SK-N-SH (cell line): ENCODE measurements around the gene KICS2. TPM values are rescaled to one million over a fixed set of nuclear protein-coding genes. Genes with fewer than 3 reads are reported as not detected.

Experiments
- CTCF ChIA-PET: fragments of 300-600, 350-600 bp; formaldehyde crosslinking; extraction: SDS; loops from one replicate; lab custom pipeline; 2021; lab: Yijun Ruan, JAX
- POLR2A ChIA-PET: fragments of 350-600 bp; sonication (Branson Sonifier 250); formaldehyde crosslinking; extraction: SDS; loops from one replicate; lab custom pipeline; 2020; ENCODE audit warnings: antibody characterized with exemption, inconsistent platforms; lab: Yijun Ruan, JAX
- DNase-seq: peaks from one replicate; pipeline ENCODE4 v3.0.0; 2012
- H2AFZ ChIP-seq: fragments of 200-600 bp; sonication (generic); 2 replicates; pipeline ENCODE4 v1.8.1; 2016; ENCODE audit warnings: antibody characterized with exemption, mild to moderate bottlenecking, low read depth
- H3F3A ChIP-seq: fragments of 200-600 bp; sonication (generic); replicated peaks from 2 replicates; pipeline ENCODE3; 2016; ENCODE audit warnings: antibody characterized with exemption, mild to moderate bottlenecking; ENCODE audit not compliant: insufficient read depth
- H3K27ac ChIP-seq, 2 experiments: fragments of 200-500 bp in 1 of 2; fragments of 200-600 bp in 1 of 2; sonication (Bioruptor generic) in 1 of 2; sonication (generic), shearing (Covaris generic) in 1 of 2; 2 replicates each; pipeline versions ENCODE4 v1.5.1 to v1.6.1; 2014 to 2016; ENCODE audit warnings: low read depth in 2 of 2, inconsistent platforms in 1 of 2, low read length in 1 of 2, mild to moderate bottlenecking in 1 of 2, mixed read lengths in 1 of 2
- H3K27me3 ChIP-seq: fragments of 200-600 bp; sonication (generic), shearing (Covaris generic); 2 replicates; pipeline ENCODE4 v1.6.1; 2016; ENCODE audit warnings: mixed run types; ENCODE audit not compliant: insufficient read depth
- H3K36me3 ChIP-seq, 2 experiments: fragments of 200-500 bp in 1 of 2; fragments of 200-600 bp in 1 of 2; sonication (Bioruptor generic) in 1 of 2; sonication (generic) in 1 of 2; replicated peaks in 1 of 2; 2 replicates each; pipeline versions ENCODE3 to v1.5.1; 2014 to 2016; ENCODE audit warnings: low read length in 1 of 2, mild to moderate bottlenecking in 1 of 2; ENCODE audit not compliant: insufficient read depth in 2 of 2, control insufficient read depth in 1 of 2
- H3K4me1 ChIP-seq, 2 experiments: fragments of 200-500 bp in 1 of 2; fragments of 200-600 bp in 1 of 2; sonication (Bioruptor generic) in 1 of 2; sonication (generic), shearing (Covaris generic) in 1 of 2; 2 replicates each; pipeline versions ENCODE4 v1.5.1 to v1.6.1; 2014 to 2016; ENCODE audit warnings: low read depth in 1 of 2, low read length in 1 of 2, mixed run types in 1 of 2; ENCODE audit not compliant: insufficient read depth in 2 of 2, control insufficient read depth in 1 of 2
- H3K4me2 ChIP-seq: fragments of 200-600 bp; sonication (generic), shearing (Covaris generic); 2 replicates; pipeline ENCODE4 v1.6.1; 2017; ENCODE audit warnings: mixed run types
- H3K4me3 ChIP-seq, 2 experiments: fragments of 200-500 bp in 1 of 2; fragments of 200-600 bp in 1 of 2; sonication (Bioruptor generic) in 1 of 2; sonication (generic), shearing (Covaris generic) in 1 of 2; 2 replicates each; pipeline versions ENCODE4 v1.5.1 to v1.8.1; 2014 to 2016; ENCODE audit warnings: low read depth in 2 of 2, inconsistent platforms in 1 of 2, low read length in 1 of 2, mild to moderate bottlenecking in 1 of 2, mixed read lengths in 1 of 2, moderate library complexity in 1 of 2
- H3K79me2 ChIP-seq: fragments of 200-600 bp; sonication (generic); 2 replicates; pipeline ENCODE4 v1.8.1; 2017; ENCODE audit warnings: mild to moderate bottlenecking; ENCODE audit not compliant: insufficient read depth
- H3K9ac ChIP-seq: fragments of 200-600 bp; sonication (generic); 2 replicates; pipeline ENCODE4 v1.6.1; 2017; ENCODE audit warnings: mixed run types
- H3K9me2 ChIP-seq: fragments of 200-600 bp; sonication (generic); 2 replicates; pipeline ENCODE4 v1.6.1; 2017; ENCODE audit warnings: mixed run types
- H3K9me3 ChIP-seq: fragments of 200-600 bp; sonication (generic); 2 replicates; pipeline ENCODE4 v1.6.1; 2017; ENCODE audit warnings: mixed run types, mild to moderate bottlenecking, moderate library complexity
- H4K20me1 ChIP-seq: fragments of 200-600 bp; sonication (generic); 2 replicates; pipeline ENCODE4 v1.6.1; 2017; ENCODE audit warnings: mild to moderate bottlenecking, mixed run types; ENCODE audit not compliant: insufficient read depth
- EP300 ChIP-seq, 2 experiments: IDR thresholded peaks; 2 replicates each; pipeline versions ENCODE4 v1.4.0 to v1.6.1; 2012; ENCODE audit warnings: borderline replicate concordance in 1 of 2, low read depth in 1 of 2, low read length in 1 of 2
- EZH2phosphoT487 ChIP-seq: fragments of 200-600 bp; sonication (generic); IDR thresholded peaks from 2 replicates; pipeline ENCODE4 v1.6.1; 2017; ENCODE audit warnings: low read depth, mixed run types, mild to moderate bottlenecking, antibody characterized with exemption, moderate library complexity, borderline replicate concordance
- FOXJ3 ChIP-seq: sonication (generic); formaldehyde crosslinking; IDR thresholded peaks from 2 replicates; pipeline ENCODE4 v1.5.1; 2020; ENCODE audit warnings: mild to moderate bottlenecking, missing genetic modification reagents
- GABPA ChIP-seq: IDR thresholded peaks from 2 replicates; pipeline ENCODE4 v1.4.0; 2012; ENCODE audit warnings: low read depth, mild to moderate bottlenecking
- GATA2 ChIP-seq: sonication (generic); formaldehyde crosslinking; IDR thresholded peaks from 2 replicates; pipeline ENCODE4 v1.5.0; 2020; ENCODE audit warnings: mild to moderate bottlenecking, missing genetic modification reagents
- MXI1 ChIP-seq: IDR thresholded peaks from 2 replicates; pipeline ENCODE4 v1.6.1; 2012; ENCODE audit warnings: mild to moderate bottlenecking, low read depth, low read length, improper control_type of control experiment
- NRF1 ChIP-seq: IDR thresholded peaks from 2 replicates; pipeline ENCODE4 v1.6.1; 2012; ENCODE audit warnings: low read depth, mild to moderate bottlenecking, low read length
- RAD21 ChIP-seq: IDR thresholded peaks from 2 replicates; pipeline ENCODE4 v1.6.1; 2012; ENCODE audit warnings: mild to moderate bottlenecking, low read length
- RCOR1 ChIP-seq: fragments of 150-350 bp; IDR thresholded peaks from 2 replicates; pipeline ENCODE4 v1.6.1; 2017; ENCODE audit warnings: antibody characterized with exemption, low read length
- RFX5 ChIP-seq: IDR thresholded peaks from 2 replicates; pipeline ENCODE4 v1.6.1; 2012; ENCODE audit warnings: mild to moderate bottlenecking, improper control_type of control experiment, low read length
- SMC3 ChIP-seq: IDR thresholded peaks from 2 replicates; pipeline ENCODE4 v1.6.1; 2012; ENCODE audit warnings: low read depth, low read length, improper control_type of control experiment
- TAF1 ChIP-seq: IDR thresholded peaks from 2 replicates; pipeline ENCODE4 v1.6.1; 2012; ENCODE audit warnings: low read depth, mild to moderate bottlenecking, low read length, moderate library complexity, borderline replicate concordance
- TCF12 ChIP-seq: IDR thresholded peaks from 2 replicates; pipeline ENCODE4 v1.4.0; 2012
- TEAD4 ChIP-seq: IDR thresholded peaks from 2 replicates; pipeline ENCODE4 v1.4.0; 2012; ENCODE audit warnings: mild to moderate bottlenecking, borderline replicate concordance; ENCODE audit not compliant: insufficient read depth
- YY1 ChIP-seq: IDR thresholded peaks from 2 replicates; pipeline ENCODE4 v1.4.0; 2012; ENCODE audit warnings: low read depth, mild to moderate bottlenecking
- WGBS: methylation state at CpG from one replicate; pipeline ENCODE4 v1.1.6; 2017; ENCODE audit warnings: low lambda C conversion rate; 5-methylcytosine and 5-hydroxymethylcytosine counted together
- polyA plus RNA-seq, 3 experiments: library from polyadenylated mRNA; depleted of rRNA; stranded (reverse); fragments of >200 nt; gene quantifications; 2 replicates each; pipeline ENCODE4 v1.2.3, GENCODE V29; 2012
- TF ChIP-seq, protein P1 (sequence below): IDR thresholded peaks from 2 replicates; pipeline ENCODE4 v1.4.0; 2012; ENCODE audit warnings: low read depth, borderline replicate concordance
- TF ChIP-seq, protein P2 (sequence below): fragments of 200-600 bp; sonication (generic); IDR thresholded peaks from 2 replicates; pipeline ENCODE4 v1.6.1; 2017; ENCODE audit warnings: antibody characterized with exemption, mild to moderate bottlenecking, moderate library complexity
- TF ChIP-seq, protein P3 (sequence below): fragments of 150-350 bp; IDR thresholded peaks from 2 replicates; pipeline ENCODE4 v1.6.1; 2017; ENCODE audit warnings: antibody characterized with exemption, low read length, low read depth, borderline replicate concordance
- TF ChIP-seq, protein P4 (sequence below): IDR thresholded peaks from 2 replicates; pipeline ENCODE4 v1.4.0; 2012; ENCODE audit warnings: low read depth

The KICS2 gene
- polyA plus RNA-seq, 1 of the 3 experiments (the other 2 are of a cell fraction), result 4.1 TPM

DNA sequence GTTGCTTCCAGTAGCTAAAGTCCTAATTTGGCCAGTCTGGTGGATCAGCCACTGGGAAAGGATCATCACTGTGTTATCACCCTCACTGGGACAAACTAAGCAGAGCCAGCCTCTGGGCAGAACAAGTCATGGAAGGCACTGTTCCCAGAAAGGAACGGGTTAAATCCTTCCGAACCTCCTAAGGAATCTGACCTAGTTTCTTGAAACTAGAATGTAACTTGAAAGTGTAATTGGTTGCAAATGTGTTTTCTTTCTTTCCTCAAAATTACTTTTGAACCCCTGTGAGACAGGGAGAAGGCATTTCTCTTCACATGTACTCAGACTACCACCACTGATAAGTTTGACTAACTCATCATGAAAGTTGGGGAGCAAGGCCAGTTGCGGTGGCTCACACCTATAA lies 18.7 kb upstream of the KICS2 start:
- Histone ChIP-seq H3K4me3 (no peak overlapping the region), H3K79me2 (no peaks in the 10 kb centered on the region), H4K20me1 (no peaks in the 10 kb centered on the region), H2AFZ (no peak overlapping the region), H3K4me2 (no peak overlapping the region), H3K36me3 (no peaks in the 10 kb centered on the region), H3K9ac (no peak overlapping the region), H3F3A (no peaks in the 10 kb centered on the region), H3K9me2 (no peaks in the 10 kb centered on the region), H3K27ac (no peak overlapping the region), H3K9me3 (no peaks in the 10 kb centered on the region), H3K4me1 (peaks cover 0 to 5% of the 10 kb centered on the region in 2 experiments; a peak in 2 of 4 replicates), H3K27me3 (no peaks in the 10 kb centered on the region)
- 63% methylated on average over 3 of the region's 3 CpGs for WGBS
- ChIA-PET POLR2A (no interaction called here), CTCF (interaction anchor here (0.8 to 5.0 kb wide), 6 partner anchors 15 to 438 kb away, joined by 3 to 31 read pairs (median 4); partner anchors contain the start of gene SRGAP1)
- TF ChIP-seq GABPA, result no peak
- TF ChIP-seq RFX5, result no peak
- TF ChIP-seq RAD21, result no peak
- no peak for TF ChIP-seq NRF1
- TF ChIP-seq, protein P1, sequence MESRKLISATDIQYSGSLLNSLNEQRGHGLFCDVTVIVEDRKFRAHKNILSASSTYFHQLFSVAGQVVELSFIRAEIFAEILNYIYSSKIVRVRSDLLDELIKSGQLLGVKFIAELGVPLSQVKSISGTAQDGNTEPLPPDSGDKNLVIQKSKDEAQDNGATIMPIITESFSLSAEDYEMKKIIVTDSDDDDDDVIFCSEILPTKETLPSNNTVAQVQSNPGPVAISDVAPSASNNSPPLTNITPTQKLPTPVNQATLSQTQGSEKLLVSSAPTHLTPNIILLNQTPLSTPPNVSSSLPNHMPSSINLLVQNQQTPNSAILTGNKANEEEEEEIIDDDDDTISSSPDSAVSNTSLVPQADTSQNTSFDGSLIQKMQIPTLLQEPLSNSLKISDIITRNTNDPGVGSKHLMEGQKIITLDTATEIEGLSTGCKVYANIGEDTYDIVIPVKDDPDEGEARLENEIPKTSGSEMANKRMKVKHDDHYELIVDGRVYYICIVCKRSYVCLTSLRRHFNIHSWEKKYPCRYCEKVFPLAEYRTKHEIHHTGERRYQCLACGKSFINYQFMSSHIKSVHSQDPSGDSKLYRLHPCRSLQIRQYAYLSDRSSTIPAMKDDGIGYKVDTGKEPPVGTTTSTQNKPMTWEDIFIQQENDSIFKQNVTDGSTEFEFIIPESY, result no peak
- TF ChIP-seq TCF12, result no peak
- no peak for TF ChIP-seq TEAD4
- TF ChIP-seq FOXJ3 (CRISPR knock-in tag), result no peak
- TF ChIP-seq, protein P2, sequence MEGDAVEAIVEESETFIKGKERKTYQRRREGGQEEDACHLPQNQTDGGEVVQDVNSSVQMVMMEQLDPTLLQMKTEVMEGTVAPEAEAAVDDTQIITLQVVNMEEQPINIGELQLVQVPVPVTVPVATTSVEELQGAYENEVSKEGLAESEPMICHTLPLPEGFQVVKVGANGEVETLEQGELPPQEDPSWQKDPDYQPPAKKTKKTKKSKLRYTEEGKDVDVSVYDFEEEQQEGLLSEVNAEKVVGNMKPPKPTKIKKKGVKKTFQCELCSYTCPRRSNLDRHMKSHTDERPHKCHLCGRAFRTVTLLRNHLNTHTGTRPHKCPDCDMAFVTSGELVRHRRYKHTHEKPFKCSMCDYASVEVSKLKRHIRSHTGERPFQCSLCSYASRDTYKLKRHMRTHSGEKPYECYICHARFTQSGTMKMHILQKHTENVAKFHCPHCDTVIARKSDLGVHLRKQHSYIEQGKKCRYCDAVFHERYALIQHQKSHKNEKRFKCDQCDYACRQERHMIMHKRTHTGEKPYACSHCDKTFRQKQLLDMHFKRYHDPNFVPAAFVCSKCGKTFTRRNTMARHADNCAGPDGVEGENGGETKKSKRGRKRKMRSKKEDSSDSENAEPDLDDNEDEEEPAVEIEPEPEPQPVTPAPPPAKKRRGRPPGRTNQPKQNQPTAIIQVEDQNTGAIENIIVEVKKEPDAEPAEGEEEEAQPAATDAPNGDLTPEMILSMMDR, result no peak
- TF ChIP-seq GATA2, result no peak
- no peak for TF ChIP-seq TAF1
- TF ChIP-seq EZH2phosphoT487, result no peak
- TF ChIP-seq SMC3, result no peak
- TF ChIP-seq, protein P3, sequence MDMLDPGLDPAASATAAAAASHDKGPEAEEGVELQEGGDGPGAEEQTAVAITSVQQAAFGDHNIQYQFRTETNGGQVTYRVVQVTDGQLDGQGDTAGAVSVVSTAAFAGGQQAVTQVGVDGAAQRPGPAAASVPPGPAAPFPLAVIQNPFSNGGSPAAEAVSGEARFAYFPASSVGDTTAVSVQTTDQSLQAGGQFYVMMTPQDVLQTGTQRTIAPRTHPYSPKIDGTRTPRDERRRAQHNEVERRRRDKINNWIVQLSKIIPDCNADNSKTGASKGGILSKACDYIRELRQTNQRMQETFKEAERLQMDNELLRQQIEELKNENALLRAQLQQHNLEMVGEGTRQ, result no peak
- no peak for TF ChIP-seq RCOR1
- TF ChIP-seq MXI1, result no peak
- TF ChIP-seq YY1, result no peak
- TF ChIP-seq, protein P4, sequence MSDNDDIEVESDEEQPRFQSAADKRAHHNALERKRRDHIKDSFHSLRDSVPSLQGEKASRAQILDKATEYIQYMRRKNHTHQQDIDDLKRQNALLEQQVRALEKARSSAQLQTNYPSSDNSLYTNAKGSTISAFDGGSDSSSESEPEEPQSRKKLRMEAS, result no peak
- TF ChIP-seq EP300 (IDR thresholded peaks at IDR 0.05; ENCODE audit: borderline replicate concordance in 1 of 2, low read depth in 1 of 2, low read length in 1 of 2), result no peak
- DNase-seq, result no peak
